ENCODE data around the gene G6PD.
"Not testable (repeated sequence)": the region's sequence is repeated elsewhere in the genome, so short reads cannot be mapped to it uniquely, and the experiment has no call there.

Gene G6PD

GRCh38 chrX:154513716-154514115 is 32.9 kb downstream of the G6PD start:
- no peak for DNase-seq

- DNase-seq = no peak
Observed at GRCh38 chrX:154512879-154513553, 33.6 kb downstream of the G6PD start.

GRCh38 chrX:154511761-154512160 is 34.9 kb downstream of the G6PD start:
- DNase-seq = no peak

- DNase-seq = no peak
Observed at GRCh38 chrX:154509455-154509854, 37.2 kb downstream of the G6PD start.

- DNase-seq = no peak
Observed at GRCh38 chrX:154508384-154508745, 38.3 kb downstream of the G6PD start.

GRCh38 chrX:154507673-154508383 is 38.8 kb downstream of the G6PD start:
- DNase-seq = no peak

GRCh38 chrX:154506483-154507332 is 39.9 kb downstream of the G6PD start:
- DNase-seq = no peak

GRCh38 chrX:154505734-154506133 is 40.9 kb downstream of the G6PD start:
- no peak for DNase-seq

GRCh38 chrX:154502989-154503388 is 43.7 kb downstream of the G6PD start:
- DNase-seq = no peak

GRCh38 chrX:154502098-154502497 is 44.5 kb downstream of the G6PD start:
- DNase-seq = no peak

GRCh38 chrX:154501423-154501822 is 45.2 kb downstream of the G6PD start:
- DNase-seq = not testable (repeated sequence)

- not testable (repeated sequence) for DNase-seq
Observed at GRCh38 chrX:154496591-154497137, 50.0 kb downstream of the G6PD start.

- DNase-seq = no peak
Observed at GRCh38 chrX:154495472-154495922, 51.1 kb downstream of the G6PD start.

GRCh38 chrX:154494715-154495114 is 51.9 kb downstream of the G6PD start:
- DNase-seq = no peak

- peak; percentile 78 for DNase-seq
Observed at GRCh38 chrX:154490414-154491083, 56.1 kb downstream of the G6PD start, which contains the start of gene SLC10A3. TSS of gene SLC10A3 (minus strand) at chrX:154490629. CDS start at chrX:154488940, 1,689 bp downstream.

GRCh38 chrX:154490021-154490413 is 56.6 kb downstream of the G6PD start:
- no peak for DNase-seq

- DNase-seq = no peak
Observed at GRCh38 chrX:154489182-154489581, 57.5 kb downstream of the G6PD start.

- DNase-seq = no peak
Observed at GRCh38 chrX:154488336-154489075, 58.1 kb downstream of the G6PD start.

GRCh38 chrX:154487518-154488290 is 58.9 kb downstream of the G6PD start:
- no peak for DNase-seq

GRCh38 chrX:154486396-154487207 is 60.0 kb downstream of the G6PD start, which contains the start of gene UBL4A:
TSS of gene UBL4A (minus strand) at chrX:154486615. CDS start at chrX:154486584, 31 bp downstream.
- no peak for DNase-seq

All from 8988T (cell line).